Measurements from ENCODE around the gene NOS1AP.

DNA sequence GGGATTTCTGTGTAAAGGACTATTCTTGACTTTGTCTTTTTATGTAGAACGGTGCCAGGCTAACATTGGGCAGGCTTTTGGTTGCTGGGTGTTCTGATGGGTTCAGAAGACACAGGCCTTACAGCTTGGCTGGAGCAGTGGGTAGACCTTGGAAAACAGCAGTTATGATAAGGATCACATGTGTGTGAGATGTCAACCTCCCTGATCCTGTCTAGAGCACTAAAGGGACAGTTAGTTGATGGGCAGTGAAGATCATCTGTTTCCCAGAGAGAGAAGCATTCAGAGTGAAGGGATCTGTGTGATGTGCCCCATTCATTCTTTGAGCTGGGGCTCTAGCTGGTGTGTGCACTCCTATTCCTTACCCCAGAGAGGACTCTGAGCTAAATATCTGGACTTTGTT, 88.0 kb downstream of the NOS1AP start:
- TF ChIP-seq, protein P1, sequence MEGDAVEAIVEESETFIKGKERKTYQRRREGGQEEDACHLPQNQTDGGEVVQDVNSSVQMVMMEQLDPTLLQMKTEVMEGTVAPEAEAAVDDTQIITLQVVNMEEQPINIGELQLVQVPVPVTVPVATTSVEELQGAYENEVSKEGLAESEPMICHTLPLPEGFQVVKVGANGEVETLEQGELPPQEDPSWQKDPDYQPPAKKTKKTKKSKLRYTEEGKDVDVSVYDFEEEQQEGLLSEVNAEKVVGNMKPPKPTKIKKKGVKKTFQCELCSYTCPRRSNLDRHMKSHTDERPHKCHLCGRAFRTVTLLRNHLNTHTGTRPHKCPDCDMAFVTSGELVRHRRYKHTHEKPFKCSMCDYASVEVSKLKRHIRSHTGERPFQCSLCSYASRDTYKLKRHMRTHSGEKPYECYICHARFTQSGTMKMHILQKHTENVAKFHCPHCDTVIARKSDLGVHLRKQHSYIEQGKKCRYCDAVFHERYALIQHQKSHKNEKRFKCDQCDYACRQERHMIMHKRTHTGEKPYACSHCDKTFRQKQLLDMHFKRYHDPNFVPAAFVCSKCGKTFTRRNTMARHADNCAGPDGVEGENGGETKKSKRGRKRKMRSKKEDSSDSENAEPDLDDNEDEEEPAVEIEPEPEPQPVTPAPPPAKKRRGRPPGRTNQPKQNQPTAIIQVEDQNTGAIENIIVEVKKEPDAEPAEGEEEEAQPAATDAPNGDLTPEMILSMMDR (IDR thresholded peaks at IDR 0.05) = no peak
- TF ChIP-seq POLR2A (IDR thresholded peaks at IDR 0.05) = no peak

Measured in lower leg skin (tissue), 3 donors.